Measurements from ENCODE around the gene UBE2U.

- no peak for TF ChIP-seq POLR2A (IDR thresholded peaks at IDR 0.05; ENCODE audit: low read depth, low read length)
- no peak for TF ChIP-seq CTCF (conservative IDR thresholded peaks at IDR 0.05; ENCODE audit: low read depth, low read length)
- no peak for TF ChIP-seq CEBPB (IDR thresholded peaks at IDR 0.05; ENCODE audit: low read depth, low read length)
- TF ChIP-seq RAD21 (IDR thresholded peaks at IDR 0.05; ENCODE audit: low read length), result no peak
- TF ChIP-seq RFX5 (IDR thresholded peaks at IDR 0.05; ENCODE audit: low read depth, low read length), result no peak
- no peak for TF ChIP-seq USF2 (IDR thresholded peaks at IDR 0.05; ENCODE audit: low read depth, low read length)
- no peak for TF ChIP-seq MXI1 (IDR thresholded peaks at IDR 0.05; ENCODE audit: borderline replicate concordance, low read depth, low read length)
- TF ChIP-seq SMC3 (IDR thresholded peaks at IDR 0.05; ENCODE audit: low read depth, low read length), result no peak
- TF ChIP-seq ELK1 (IDR thresholded peaks at IDR 0.05; ENCODE audit: borderline replicate concordance, low read depth, low read length), result no peak
- TF ChIP-seq BHLHE40 (IDR thresholded peaks at IDR 0.05; ENCODE audit: low read depth, low read length), result no peak
- no peak for TF ChIP-seq MAZ (IDR thresholded peaks at IDR 0.05; ENCODE audit: borderline replicate concordance, low read depth, low read length)
- no peak for TF ChIP-seq CHD1 (IDR thresholded peaks at IDR 0.05; ENCODE audit: low read depth, low read length)
Measured at GRCh38 chr1:64235910-64236309, 32.5 kb downstream of the UBE2U start.
